Measurements from ENCODE around the gene TMEM117. TPM values are rescaled to one million over a fixed set of nuclear protein-coding genes. Genes with fewer than 3 reads are reported as not detected.

TMEM117 gene
- total RNA-seq, 1 donor from 2014 or later: 0.80 TPM

DNA sequence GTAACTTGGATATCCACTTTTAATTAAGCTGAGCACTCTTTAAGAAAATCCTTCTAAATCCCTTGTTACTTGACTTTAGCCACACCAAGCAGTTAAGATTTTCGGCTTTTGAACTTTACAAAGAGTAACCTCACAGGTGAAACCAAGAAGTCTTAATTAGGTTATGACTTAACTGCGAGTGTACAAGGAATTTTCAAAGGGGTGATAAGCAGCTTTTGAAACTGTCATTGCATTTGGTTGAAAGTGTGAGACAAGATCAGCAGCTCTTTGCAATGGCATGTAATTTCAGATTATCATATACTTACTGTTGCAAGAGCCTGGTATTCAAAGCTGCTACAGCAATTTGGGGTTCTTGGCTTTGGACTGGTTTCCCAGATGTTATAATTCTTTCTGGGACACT lies 137.5 kb downstream of the TMEM117 start:
- H3K4me1 Mint-ChIP-seq (ENCODE audit: unreplicated experiment): no peaks in the 10 kb centered on the region
- no peak overlapping the region for H3K4me3 Mint-ChIP-seq (ENCODE audit: unreplicated experiment)
- no peak overlapping the region for H3K27ac Mint-ChIP-seq (ENCODE audit: unreplicated experiment)
- TF ChIP-seq, protein P1, sequence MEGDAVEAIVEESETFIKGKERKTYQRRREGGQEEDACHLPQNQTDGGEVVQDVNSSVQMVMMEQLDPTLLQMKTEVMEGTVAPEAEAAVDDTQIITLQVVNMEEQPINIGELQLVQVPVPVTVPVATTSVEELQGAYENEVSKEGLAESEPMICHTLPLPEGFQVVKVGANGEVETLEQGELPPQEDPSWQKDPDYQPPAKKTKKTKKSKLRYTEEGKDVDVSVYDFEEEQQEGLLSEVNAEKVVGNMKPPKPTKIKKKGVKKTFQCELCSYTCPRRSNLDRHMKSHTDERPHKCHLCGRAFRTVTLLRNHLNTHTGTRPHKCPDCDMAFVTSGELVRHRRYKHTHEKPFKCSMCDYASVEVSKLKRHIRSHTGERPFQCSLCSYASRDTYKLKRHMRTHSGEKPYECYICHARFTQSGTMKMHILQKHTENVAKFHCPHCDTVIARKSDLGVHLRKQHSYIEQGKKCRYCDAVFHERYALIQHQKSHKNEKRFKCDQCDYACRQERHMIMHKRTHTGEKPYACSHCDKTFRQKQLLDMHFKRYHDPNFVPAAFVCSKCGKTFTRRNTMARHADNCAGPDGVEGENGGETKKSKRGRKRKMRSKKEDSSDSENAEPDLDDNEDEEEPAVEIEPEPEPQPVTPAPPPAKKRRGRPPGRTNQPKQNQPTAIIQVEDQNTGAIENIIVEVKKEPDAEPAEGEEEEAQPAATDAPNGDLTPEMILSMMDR (IDR thresholded peaks at IDR 0.05; ENCODE audit: unreplicated experiment): no peak
- H3K9me3 Mint-ChIP-seq (ENCODE audit: unreplicated experiment): no peaks in the 10 kb centered on the region
- DNase-seq (ENCODE audit: low spot score): no peak
- peaks cover 2% of the 10 kb centered on the region for H3K27me3 Mint-ChIP-seq (ENCODE audit: unreplicated experiment)
- no peaks in the 10 kb centered on the region for H3K36me3 Mint-ChIP-seq (ENCODE audit: low read depth, unreplicated experiment)

DNA sequence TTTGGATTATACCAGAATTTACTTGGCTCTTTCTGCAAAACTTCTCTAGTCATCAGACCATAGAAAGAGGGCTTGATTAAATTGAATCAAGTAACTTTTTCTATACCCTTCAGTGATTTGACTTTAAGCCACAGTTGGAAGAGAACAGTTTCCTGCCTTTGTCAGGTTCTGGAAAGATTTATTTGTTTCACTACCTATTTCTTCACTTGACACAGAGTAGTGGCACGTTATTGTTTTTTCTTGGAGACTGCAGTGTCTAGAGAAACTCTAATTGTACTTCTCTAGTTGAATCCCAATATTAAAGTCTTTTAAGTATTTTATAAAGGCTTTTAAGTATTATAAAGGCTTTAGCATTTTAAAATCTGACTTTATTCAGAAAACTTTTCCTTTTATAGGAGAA lies 138.1 kb downstream of the TMEM117 start:
- TF ChIP-seq, protein P1 (IDR thresholded peaks at IDR 0.05; ENCODE audit: unreplicated experiment): no peak
- no peaks in the 10 kb centered on the region for H3K9me3 Mint-ChIP-seq (ENCODE audit: unreplicated experiment)
- peaks cover 2% of the 10 kb centered on the region for H3K27me3 Mint-ChIP-seq (ENCODE audit: unreplicated experiment)
- H3K4me1 Mint-ChIP-seq (ENCODE audit: unreplicated experiment): no peaks in the 10 kb centered on the region
- no peak overlapping the region for H3K4me3 Mint-ChIP-seq (ENCODE audit: unreplicated experiment)
- no peaks in the 10 kb centered on the region for H3K36me3 Mint-ChIP-seq (ENCODE audit: low read depth, unreplicated experiment)
- H3K27ac Mint-ChIP-seq (ENCODE audit: unreplicated experiment): no peak overlapping the region
- DNase-seq (ENCODE audit: low spot score): no peak

DNA sequence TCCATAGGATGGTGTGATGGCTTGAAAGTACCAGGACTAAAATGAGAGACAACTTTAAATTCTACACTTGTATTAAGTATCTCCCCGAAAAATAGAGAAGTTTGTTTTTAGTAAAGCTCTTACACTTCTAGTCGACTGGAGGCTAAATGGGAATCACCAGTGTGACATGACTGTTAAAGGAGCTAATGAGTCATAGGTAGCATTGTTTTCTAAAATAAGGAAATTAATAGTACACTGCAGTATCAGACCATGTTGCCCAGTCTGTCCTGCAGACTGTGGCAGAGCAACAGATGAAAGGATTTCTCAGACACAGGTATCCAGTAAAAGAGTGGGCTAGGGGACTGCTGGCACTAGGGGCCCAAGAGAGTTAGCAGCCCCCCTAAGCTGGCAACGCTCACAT lies 140.1 kb downstream of the TMEM117 start:
- H3K36me3 Mint-ChIP-seq (ENCODE audit: low read depth, unreplicated experiment): no peaks in the 10 kb centered on the region
- H3K27ac Mint-ChIP-seq (ENCODE audit: unreplicated experiment): no peak overlapping the region
- H3K27me3 Mint-ChIP-seq (ENCODE audit: unreplicated experiment): peaks cover 4% of the 10 kb centered on the region
- TF ChIP-seq, protein P1 (IDR thresholded peaks at IDR 0.05; ENCODE audit: unreplicated experiment): no peak
- no peak for DNase-seq (ENCODE audit: low spot score)
- H3K4me3 Mint-ChIP-seq (ENCODE audit: unreplicated experiment): no peak overlapping the region
- no peaks in the 10 kb centered on the region for H3K4me1 Mint-ChIP-seq (ENCODE audit: unreplicated experiment)
- peaks cover 2% of the 10 kb centered on the region for H3K9me3 Mint-ChIP-seq (ENCODE audit: unreplicated experiment)

DNA sequence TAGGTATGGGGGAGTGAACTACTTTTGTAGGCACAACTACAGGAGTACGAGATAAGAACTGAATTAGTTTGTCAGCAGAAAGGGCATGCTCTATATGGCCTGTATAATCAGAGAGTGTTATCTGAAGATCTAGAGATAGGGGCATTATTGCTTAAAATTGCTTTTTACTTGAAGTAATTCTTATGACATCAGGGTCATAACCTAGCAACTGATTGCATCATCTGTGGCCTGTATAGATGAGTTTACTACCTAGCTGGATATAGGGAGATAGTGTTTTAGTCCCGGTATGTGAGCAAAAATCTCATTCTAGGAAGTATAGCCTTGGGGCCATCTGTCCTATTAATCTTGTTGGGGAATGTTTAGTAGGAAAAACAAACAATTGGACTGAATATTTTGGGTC lies 142.7 kb downstream of the TMEM117 start:
- Mint-ChIP-seq H3K27me3 (ENCODE audit: unreplicated experiment) (peaks cover 4% of the 10 kb centered on the region), H3K27ac (ENCODE audit: unreplicated experiment) (no peak overlapping the region), H3K9me3 (ENCODE audit: unreplicated experiment) (peaks cover 4% of the 10 kb centered on the region), H3K4me1 (ENCODE audit: unreplicated experiment) (no peaks in the 10 kb centered on the region), H3K36me3 (ENCODE audit: low read depth, unreplicated experiment) (no peaks in the 10 kb centered on the region), H3K4me3 (ENCODE audit: unreplicated experiment) (no peak overlapping the region)
- no peak for DNase-seq (ENCODE audit: low spot score)
- TF ChIP-seq, protein P1 (IDR thresholded peaks at IDR 0.05; ENCODE audit: unreplicated experiment): no peak

DNA sequence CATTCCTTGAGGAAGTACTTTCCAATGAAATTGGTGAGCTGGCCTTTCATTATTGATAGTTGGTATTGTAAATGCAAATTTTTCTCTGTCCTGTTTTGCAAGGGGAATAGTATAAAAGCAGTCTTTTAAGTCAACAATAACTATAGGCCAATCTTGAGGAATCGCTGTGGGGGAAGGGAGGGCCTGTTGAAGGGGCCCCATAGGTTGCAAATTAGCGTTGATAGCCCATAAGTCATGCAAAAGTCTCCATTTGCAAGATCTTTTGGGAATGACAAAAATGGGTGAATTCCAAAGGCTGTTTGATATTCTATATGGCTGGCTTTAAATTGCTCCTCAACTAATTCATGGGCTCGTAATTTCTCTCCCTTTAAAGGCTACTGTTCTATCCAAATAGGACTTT lies 143.6 kb downstream of the TMEM117 start:
- Mint-ChIP-seq H3K9me3 (ENCODE audit: unreplicated experiment) (peaks cover 4% of the 10 kb centered on the region), H3K36me3 (ENCODE audit: low read depth, unreplicated experiment) (no peaks in the 10 kb centered on the region), H3K4me3 (ENCODE audit: unreplicated experiment) (no peak overlapping the region), H3K27ac (ENCODE audit: unreplicated experiment) (no peak overlapping the region), H3K4me1 (ENCODE audit: unreplicated experiment) (no peaks in the 10 kb centered on the region), H3K27me3 (ENCODE audit: unreplicated experiment) (peaks cover 4% of the 10 kb centered on the region)
- TF ChIP-seq, protein P1 (IDR thresholded peaks at IDR 0.05; ENCODE audit: unreplicated experiment): no peak
- no peak for DNase-seq (ENCODE audit: low spot score)
